Measurements from ENCODE around the gene RPL37A.
A peak's percentile ranks its signal among the peaks of the same experiment; 100 is the strongest.

The RPL37A gene

DNA sequence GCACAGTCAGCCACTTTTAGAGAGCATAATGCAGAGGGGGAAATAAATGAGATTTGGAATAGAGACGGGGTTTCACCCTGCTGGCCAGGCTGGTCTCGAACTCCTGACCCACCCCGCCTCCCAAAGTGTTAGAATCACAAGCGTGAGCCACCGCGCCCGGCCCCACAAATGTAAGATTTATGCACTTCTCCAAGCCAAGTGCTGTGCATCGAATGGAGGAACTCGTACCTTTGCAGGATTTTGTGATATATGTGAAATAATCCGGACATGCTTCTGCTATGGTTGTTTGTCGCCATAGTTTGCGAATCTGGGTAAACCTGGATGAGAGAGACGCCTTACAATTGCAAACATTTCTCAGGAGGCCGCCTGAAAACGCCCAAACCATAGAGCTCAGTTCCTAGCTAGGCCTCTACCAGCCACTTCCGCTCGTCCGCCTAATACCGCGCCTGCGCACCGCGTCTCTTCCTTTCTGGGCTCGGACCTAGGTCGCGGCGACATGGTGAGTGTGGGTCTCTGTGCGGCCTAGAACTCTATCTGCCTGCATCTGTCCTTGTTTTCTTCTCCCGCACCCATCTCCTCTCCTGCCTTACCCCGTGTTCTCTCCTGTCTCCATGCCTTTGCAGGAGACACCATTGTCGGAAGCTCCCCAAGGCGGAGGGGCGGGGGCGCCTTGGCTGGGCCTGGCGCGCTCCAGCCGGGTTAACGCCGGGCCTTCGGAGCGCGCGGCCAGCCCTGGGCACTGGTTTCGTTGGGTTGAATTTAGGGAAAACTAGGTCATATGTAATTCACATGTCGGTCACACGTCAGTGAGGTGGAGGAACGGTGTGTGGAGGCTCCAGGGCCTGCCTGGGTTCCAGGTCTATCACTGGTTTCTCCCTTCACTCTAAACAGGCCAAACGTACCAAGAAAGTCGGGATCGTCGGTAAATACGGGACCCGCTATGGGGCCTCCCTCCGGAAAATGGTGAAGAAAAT lies at the start of gene RPL37A:
Gene RPL37A, plus strand, starts transcription at position 466 of the 974 bp plus-strand sequence. Its CDS starts 31 bp downstream, at position 497.
- peak; percentile 87 for DNase-seq

DNA sequence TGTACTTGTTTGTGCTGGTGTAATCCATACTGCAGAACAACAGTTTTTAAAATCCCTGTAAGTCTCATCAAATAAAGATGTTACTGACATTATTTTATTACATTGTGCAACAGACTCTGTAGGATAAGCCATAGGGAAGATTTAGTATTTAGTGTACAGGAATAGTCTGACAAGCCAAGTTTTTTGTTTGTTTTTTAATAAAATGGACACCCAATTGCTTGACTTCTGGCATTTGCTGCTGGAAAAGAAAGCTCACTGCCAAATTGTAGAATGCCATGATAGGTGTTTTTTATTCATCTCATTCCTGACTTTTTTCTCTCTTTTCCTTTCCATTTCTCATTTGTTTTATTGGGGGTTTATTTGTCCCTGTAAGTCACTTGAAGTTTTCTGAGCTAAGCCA lies 48.3 kb upstream of the RPL37A start:
- no peak for DNase-seq

DNA sequence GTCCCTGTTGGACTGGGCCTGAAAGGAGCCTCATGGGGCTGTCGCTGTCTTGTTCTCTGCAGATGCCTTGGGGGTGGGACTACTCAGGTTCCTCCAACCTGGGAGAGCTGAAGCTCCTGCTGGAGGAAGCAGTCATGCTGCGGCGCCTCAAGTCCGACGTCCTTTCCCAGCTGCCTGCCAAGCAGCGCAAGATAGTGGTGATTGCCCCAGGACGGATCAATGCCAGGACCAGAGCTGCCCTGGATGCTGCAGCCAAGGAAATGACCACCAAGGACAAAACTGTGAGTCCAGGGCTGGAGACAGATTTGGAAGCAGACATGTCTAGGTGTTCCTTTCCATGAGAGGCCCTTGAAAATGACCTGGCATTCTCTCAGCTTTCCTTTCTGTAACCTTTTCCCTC lies 47.9 kb upstream of the RPL37A start:
- no peak for DNase-seq

DNA sequence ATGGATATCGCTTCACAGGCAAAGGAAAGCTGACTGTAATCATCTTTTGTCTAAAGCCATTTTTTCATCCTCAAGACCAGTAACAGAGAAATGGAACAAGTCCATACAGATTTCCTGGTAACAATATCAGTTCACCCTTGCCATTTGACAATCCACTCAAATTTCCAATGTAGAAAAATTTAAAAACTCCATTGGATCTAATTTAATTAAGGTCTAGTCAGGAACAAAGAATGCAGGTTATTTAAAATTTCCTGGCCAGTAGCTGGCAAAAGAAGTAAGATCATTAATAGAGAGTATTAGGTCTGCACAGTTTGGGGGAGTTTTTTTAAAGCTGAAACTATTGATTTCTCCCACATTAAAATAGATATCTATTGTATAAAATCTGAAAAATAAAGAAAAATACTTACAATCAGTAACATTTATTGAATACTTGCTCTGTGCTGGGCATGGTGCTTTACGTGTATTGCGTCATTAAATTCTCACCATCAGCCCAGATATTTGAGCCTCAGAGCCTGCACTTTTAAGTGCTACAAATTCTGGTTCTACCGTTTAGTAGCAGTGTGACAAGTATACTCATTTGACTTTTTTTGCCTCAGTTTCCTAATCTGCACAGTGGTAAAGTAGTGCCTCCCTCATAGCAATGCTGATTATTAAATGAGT lies 44.6 kb upstream of the RPL37A start:
- no peak for DNase-seq

GRCh38 chr2:216463148-216463547 lies 35.5 kb upstream of the RPL37A start:
- DNase-seq, result no peak

DNA sequence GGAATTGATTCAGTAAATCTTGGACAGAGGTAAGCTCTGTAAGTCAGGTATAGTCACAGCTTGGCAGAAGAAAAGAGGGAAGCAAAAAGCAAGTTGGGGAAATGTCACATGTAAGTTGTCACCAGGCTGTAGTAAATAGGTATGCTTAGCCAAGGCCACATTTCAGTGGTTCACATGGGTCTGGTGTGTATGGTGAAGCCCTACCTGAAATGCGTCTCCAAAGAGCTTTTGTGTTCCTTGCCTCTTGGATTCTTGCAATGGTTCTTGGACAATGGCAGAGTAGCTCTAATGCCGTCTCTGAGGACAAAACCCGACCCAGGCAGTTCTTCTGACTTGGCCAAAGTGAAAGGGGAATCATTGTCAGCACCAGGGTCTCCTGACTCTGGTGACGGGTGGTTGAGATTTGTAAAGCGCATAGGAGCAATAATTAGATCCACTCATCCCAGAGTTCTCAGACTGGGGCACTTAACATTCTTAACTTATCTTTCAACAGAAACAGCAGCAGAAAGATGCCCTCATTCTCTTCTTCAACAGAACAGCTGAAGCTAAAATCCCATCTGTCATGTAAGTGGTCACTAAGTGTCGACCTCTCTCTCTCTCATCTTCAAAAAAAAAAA lies 34.4 kb upstream of the RPL37A start:
- no peak for DNase-seq

DNA sequence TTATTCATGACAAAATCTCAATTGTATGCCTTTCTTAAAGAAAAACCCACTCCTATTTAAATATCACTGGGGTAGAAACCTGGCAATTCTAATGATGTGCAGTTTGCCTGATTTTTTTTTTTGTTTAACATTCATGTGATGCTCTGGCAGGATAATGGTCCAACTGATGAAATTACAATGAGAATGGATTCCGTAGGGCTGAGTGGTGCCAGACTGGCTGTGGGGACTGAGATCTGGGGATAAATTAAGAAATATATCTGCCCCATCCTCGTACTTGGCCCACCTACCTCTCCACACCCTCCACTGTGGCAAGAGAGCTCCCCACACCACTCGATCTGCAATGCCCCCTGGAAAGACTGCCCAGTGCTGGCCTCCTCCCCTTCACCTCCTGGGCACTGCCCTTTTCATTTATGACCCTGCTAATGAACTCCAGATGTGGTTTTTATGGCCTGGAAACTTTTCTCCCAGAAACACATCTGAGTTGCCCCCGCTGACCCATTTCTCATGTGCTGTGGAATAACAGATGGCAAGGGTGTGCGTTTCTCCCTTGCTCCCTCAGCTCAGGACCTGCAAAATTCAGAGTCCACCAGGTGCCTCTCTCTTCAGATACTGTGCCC lies 33.0 kb upstream of the RPL37A start:
- no peak for DNase-seq

DNA sequence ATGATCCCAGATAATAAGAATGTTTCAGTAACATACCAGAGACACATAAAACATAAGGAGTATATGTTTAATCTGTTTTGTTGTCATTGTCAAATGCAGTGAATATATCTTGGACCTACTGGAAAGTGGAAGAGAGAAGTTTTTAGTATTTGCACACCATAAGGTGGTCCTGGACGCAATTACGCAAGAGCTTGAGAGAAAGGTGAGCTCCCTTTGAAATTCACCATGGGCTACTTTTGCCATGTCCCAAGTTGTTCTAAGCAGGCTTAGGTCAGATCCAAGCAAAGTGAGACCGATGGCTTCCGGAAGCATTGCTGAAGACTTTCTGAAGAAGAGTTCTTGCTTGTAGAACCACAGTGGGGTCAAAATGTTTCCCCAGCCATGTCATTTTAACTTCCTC lies 30.8 kb upstream of the RPL37A start:
- DNase-seq, result no peak

GRCh38 chr2:216469661-216470060 lies 29.0 kb upstream of the RPL37A start:
- no peak for DNase-seq

GRCh38 chr2:216473187-216473586 lies 25.5 kb upstream of the RPL37A start:
- no peak for DNase-seq

DNA sequence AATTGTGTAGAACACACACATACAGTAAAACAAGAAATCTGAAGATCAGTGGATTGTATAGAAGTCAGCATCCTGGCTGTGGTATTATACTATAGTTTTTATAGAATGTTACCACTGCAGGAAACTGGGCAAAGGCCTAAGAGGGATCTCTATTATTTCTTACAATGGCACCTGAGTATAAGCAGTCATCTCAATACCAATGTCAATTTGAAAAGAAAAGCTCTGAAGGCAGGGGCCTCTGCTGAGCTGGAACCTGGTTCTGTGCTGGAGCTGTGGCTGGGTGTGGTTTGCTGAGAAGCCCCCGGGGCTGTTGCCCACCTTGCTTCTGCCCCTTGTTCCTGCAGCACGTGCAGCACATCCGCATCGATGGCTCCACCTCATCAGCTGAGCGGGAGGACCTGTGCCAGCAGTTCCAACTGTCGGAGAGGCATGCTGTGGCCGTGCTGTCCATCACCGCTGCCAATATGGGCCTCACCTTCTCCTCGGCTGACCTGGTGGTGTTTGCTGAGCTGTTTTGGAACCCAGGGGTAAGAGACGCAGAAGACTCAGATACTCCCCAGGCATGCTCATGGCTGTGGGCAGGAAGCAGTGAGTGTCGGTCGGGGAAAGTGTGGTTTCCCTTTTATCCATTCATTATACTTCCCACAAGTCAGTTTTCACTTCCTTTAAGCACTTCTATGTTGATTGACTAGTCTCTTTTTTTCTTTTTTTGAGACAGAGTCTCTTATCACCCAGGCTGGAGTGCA lies 23.5 kb upstream of the RPL37A start:
- no peak for DNase-seq

GRCh38 chr2:216475767-216476166 lies 22.9 kb upstream of the RPL37A start:
- DNase-seq, result no peak

DNA sequence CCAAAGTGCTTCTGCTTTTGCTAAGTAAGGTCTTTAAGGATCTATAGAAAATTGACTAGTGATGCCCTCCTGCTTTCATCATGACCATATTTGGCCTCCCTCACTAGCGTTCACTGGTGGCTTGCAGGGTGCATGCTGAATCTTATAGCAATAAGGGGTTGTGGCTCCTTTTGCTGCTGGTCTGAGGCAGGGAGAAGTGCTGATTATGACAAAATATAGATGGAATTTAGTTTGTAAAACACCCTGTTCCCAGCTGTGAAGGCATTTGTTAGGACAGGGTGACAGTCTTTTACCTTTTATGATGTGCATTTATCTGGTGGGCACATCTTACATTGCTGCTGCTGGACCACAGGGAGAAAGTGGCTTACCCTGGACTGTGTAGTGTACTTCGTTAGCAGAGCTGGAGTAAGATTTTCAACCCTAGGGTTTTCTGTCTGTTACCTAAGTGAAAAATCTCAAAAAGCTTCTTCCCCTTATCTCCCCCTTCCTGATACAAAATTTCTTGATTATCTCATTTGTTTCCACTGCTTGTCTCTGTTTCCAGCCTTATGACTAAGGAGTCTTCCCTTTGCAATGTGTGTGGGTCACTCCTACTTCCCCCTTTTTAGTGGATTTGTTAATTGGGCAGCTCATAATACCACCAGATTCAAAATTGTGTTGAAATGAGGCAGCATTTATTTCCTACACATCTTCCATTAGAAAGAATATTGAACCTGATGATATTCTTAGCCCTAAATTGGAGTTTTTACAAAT lies 21.2 kb upstream of the RPL37A start:
- no peak for DNase-seq

DNA sequence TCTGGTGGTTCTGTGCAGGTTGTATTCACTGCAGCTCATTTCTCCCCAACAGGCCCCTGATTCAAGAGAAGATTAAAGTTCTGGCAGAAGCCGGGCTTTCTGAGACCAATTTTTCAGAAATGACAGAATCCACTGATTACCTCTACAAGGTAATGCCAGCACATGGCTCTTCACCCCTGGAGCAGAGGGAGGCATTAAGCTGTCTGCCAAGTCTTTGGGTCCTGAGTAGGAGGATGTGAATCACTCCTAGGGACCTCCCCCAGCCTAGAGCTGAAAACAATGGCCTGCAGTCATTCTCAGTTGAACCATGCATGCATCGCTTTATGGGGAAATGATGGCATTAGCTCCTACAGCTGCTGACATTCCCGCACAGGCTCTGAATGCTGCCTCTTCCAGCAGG lies 20.5 kb upstream of the RPL37A start:
- DNase-seq, result no peak

DNA sequence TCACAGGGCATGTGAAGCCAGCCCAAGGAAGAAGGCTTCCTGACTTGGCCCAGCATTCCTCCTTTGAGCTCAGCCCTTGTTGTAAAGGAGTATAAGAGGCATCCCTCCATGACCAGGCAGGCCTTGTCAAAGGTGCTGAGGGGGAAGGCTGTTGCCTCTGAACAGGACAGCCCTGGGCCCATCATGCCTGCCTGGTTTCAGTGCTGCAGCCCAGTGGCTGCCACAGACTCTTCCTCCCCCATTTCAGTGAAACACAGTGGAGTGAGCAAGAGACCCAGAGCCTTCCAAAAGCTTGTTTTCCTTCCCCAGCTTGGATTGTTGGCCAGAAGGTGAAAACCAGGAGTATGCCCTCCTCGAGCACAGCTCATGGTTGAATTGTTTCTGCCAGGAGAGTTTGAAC lies 19.9 kb upstream of the RPL37A start:
- no peak for DNase-seq

DNA sequence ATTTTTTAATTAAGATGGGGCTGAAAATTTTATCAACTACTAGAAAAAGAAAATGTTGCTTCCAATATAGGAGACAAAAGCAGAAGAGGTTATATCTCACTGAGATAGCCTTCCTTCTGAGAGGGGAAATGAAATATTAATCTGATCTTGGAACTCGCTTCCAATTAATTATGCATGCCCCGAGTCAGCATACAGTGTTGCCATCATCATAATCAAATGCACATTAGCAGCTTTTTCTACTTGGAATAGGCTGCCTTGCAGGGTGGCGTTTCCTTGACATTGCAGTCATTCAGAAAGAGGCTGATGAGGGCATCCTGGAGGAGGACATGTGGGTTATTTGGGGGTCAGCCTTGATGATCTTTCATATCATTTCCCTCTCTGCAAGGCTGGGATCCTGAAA lies 18.4 kb upstream of the RPL37A start:
- no peak for DNase-seq

DNA sequence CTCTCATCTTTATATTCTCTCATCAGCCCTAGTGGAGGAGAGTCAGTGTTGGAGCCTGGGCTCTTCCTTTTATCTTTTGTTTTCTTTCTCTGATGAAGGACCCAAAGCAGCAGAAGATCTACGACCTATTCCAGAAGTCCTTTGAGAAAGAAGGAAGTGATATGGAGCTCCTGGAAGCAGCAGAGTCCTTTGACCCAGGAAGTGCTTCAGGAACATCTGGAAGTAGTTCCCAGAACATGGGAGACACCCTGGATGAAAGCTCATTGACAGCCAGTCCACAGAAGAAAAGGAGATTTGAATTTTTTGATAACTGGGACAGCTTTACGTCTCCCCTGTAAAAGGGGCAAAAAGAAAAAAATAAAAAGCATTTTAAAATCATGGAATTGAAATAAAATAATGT lies 16.0 kb upstream of the RPL37A start:
- DNase-seq, result no peak

DNA sequence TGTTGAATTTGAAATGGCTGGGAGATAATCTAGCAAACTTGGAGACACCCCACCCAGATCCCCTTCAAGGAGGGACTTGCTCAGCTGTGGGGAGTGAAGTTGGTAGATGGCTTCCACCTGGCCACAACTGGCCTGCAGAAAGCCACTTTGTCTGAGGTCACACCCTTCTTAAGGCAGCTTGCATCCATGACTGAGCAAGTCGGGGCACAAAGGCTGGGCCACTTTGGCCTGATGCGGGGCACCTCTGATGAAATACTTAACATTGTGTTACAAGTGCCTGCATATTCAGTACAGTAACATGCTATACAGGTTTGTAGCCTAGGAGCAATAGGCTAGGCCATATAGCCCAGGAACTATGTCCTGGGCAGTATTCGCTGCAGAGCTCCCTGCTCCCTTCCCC lies 13.4 kb upstream of the RPL37A start:
- DNase-seq, result no peak

DNA sequence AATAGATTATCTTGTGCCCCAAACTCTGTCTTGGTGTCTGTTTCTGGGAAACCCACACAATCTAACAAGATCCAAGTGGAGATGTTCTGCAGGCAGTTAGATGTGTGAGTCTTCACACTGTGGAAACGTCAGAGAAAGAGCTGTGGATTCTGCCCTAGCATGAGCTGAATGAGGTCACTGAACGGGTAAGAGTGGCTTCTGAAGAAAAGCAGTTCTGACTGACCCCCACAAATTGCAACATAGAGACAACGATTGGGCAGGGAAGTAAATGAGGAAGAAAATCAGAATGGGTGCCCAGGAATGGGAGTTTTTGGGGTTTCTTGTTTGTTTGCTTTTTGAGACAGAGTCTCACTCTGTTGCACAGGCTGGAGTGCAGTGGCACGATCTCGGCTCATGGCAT lies 12.9 kb upstream of the RPL37A start:
- no peak for DNase-seq

GRCh38 chr2:216486271-216486670 lies 12.4 kb upstream of the RPL37A start:
- DNase-seq, result no peak

DNA sequence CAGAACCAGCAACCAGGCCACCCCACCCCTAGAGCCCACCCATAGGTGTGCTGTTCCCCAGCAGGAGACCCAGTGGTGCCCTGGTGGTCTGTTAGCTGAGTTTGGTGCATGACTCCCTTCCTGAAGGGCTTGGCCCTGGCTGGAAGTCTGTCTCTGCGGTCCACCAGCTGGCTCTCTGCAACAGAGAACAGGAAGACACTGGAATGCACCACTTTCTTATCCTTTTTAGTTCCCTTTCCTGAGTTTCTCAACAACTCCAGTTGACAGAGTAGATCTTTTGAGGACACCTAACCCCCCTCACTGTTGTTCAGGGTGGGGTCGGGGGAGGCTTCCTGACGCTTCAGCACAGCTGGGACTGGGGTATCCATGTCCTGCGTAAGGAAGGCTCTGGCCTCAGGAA lies 11.9 kb upstream of the RPL37A start:
- DNase-seq, result no peak

- no peak for DNase-seq
These were observed 8.6 kb upstream of the RPL37A start for GRCh38 chr2:216490061-216490460.
